WERI-Rb-1 (cell line): ENCODE data around the gene IST1.
"Not testable (repeated sequence)": the region's sequence is repeated elsewhere in the genome, so short reads cannot be mapped to it uniquely, and the experiment has no call there.

Source experiments
- DNase-seq: peaks from one replicate; pipeline ENCODE4 v3.0.0-alpha.2; 2020
- H3K27ac ChIP-seq: fragments of 250-450 bp; sonication (Bioruptor Pico); 2 replicates; pipeline ENCODE4 v1.5.1; 2020; ENCODE audit warnings: mild to moderate bottlenecking, moderate library complexity
- H3K27me3 ChIP-seq: fragments of 250-450 bp; sonication (Bioruptor Pico); 2 replicates; pipeline ENCODE4 v1.5.1; 2021; ENCODE audit warnings: mild to moderate bottlenecking, low read depth, moderate library complexity; ENCODE audit not compliant: insufficient read depth, severe bottlenecking
- H3K36me3 ChIP-seq: fragments of 250-450 bp; sonication (Bioruptor Pico); 2 replicates; pipeline ENCODE4 v1.5.1; 2020; ENCODE audit warnings: mild to moderate bottlenecking, moderate library complexity
- H3K4me3 ChIP-seq: 2 replicates; pipeline ENCODE4 v1.5.1; 2011; ENCODE audit warnings: low read depth, mild to moderate bottlenecking, control low read depth, low read length
- H3K9me3 ChIP-seq: fragments of 250-450 bp; sonication (Bioruptor Pico); 2 replicates; pipeline ENCODE4 v1.5.1; 2021; ENCODE audit warnings: mild to moderate bottlenecking, moderate library complexity; ENCODE audit not compliant: severe bottlenecking
- CTCF ChIP-seq: IDR thresholded peaks from 2 replicates; pipeline ENCODE4 v1.5.1; 2011; ENCODE audit warnings: low read depth, mild to moderate bottlenecking, control low read depth, inconsistent platforms, low read length

IST1 gene

DNA sequence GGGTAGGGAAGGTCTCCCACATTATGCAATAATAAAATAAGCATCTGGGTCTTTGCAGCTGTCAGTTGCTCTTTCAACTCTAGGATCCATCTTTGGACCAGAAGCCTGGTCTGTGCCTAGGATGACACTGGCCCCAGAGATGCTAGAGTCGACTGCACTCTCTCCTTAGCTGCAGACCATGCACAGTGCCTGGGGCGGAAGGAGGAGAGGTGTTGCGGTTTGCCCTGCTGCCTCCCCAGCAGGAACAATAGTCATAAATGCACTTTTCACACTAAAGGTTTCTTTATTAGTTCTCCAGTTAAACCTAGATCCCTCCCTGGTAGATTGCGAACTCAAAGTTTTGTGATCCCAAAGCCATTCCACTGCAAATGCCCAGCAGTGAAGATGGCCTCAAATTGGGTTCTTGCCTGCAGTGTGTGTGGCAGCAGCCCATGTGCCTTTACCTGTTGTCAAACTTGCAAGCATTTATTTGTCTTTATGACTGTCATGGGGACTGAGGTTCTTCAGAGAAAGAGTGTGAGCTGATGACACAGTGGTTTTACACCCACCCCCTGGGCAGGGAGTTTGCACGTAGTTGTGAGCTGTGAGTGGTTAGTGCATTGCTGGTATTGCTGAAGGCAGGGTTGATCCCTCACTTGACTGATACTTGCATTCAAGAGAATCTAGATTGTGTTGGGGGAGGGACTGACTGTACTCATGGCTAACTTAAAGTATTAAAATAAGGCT, 39.2 kb upstream of the IST1 start:
- Histone ChIP-seq H3K27me3 (no peaks in the 10 kb centered on the region), H3K27ac (no peak overlapping the region), H3K36me3 (peaks cover 45% of the 10 kb centered on the region), H3K4me3 (no peak overlapping the region), H3K9me3 (no peaks in the 10 kb centered on the region)
- TF ChIP-seq CTCF = no peak
- no peak for DNase-seq

DNA sequence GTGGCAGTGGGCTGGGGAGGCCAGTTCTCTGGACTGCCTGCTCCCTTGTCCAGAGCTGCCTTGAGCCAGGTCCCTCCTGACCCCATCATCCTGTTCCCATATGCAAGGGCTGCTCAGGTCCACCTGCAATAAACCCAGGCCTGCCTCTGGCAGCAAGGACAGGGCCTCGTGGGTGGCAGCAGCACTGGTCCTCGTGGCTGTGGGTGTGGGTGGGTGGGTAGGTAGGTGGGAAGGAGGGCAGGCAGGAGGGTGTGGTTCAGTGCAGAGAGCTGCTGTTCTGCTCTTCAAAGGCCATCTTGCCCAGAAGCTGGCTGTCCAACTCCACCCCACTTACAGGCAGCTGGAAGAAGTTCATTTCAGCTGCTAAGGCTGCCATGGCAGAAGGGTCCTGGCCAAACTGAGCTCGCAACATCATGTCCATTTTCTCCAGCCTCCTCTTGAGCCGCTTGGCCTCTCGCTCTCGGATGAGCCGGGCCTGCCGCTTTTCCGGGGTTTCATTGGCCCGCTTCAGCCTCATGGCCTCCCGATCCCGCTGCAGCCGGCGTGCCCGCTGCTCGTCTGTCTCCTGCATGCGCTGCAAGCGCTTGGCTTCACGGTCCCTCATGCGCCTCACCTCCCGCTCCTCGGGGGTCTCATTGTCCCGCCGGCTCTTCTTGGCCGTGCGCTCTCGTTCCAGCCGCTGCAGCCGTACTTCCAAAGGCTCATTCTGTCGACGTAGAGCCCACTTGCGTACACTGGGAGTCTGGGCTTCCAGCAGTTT, 35.4 kb upstream of the IST1 start:
- DNase-seq = no peak
- Histone ChIP-seq H3K9me3 (no peaks in the 10 kb centered on the region), H3K27me3 (no peaks in the 10 kb centered on the region), H3K36me3 (peaks cover 69% of the 10 kb centered on the region), H3K27ac (no peak overlapping the region), H3K4me3 (no peak overlapping the region)
- no peak for TF ChIP-seq CTCF

GRCh38 chr16:71863995-71864394, 31.3 kb upstream of the IST1 start:
- Histone ChIP-seq H3K36me3 (peaks cover 82% of the 10 kb centered on the region), H3K27me3 (no peaks in the 10 kb centered on the region), H3K27ac (no peak overlapping the region), H3K9me3 (no peaks in the 10 kb centered on the region), H3K4me3 (no peak overlapping the region)
- no peak for DNase-seq
- TF ChIP-seq CTCF = no peak

GRCh38 chr16:71865173-71865863, 30.0 kb upstream of the IST1 start:
- H3K4me3 ChIP-seq = no peak overlapping the region
- H3K27me3 ChIP-seq = no peaks in the 10 kb centered on the region
- DNase-seq = no peak
- TF ChIP-seq CTCF = no peak
- H3K27ac ChIP-seq = no peak overlapping the region
- H3K9me3 ChIP-seq = no peaks in the 10 kb centered on the region
- peaks cover 76% of the 10 kb centered on the region for H3K36me3 ChIP-seq

- H3K4me3 ChIP-seq, H3K9me3 ChIP-seq, H3K27me3 ChIP-seq, DNase-seq, H3K27ac ChIP-seq: not testable (repeated sequence)
- H3K36me3 ChIP-seq = peaks cover 71% of the 10 kb centered on the region
Observed at GRCh38 chr16:71867175-71867574, 28.2 kb upstream of the IST1 start.

- Histone ChIP-seq H3K9me3 (no peaks in the 10 kb centered on the region), H3K4me3 (no peak overlapping the region), H3K27me3 (no peaks in the 10 kb centered on the region), H3K27ac (no peak overlapping the region), H3K36me3 (peaks cover 64% of the 10 kb centered on the region)
- no peak for TF ChIP-seq CTCF
- no peak for DNase-seq
Observed at GRCh38 chr16:71867939-71868338, 27.4 kb upstream of the IST1 start.
